Measurements from ENCODE around the gene NUP205.

The NUP205 gene

GRCh38 chr7:135541029-135541428, 16.7 kb upstream of the NUP205 start:
- DNase-seq, result no peak

GRCh38 chr7:135550196-135550595, 7.5 kb upstream of the NUP205 start:
- no peak for DNase-seq

- no peak for DNase-seq
Measured at GRCh38 chr7:135552148-135552547, 5.6 kb upstream of the NUP205 start.

- no peak for DNase-seq
Measured at GRCh38 chr7:135553346-135553745, 4.4 kb upstream of the NUP205 start.

- peak in 53 of 58 donors; percentile 3 to 66 (median 31) for DNase-seq
Measured at GRCh38 chr7:135558337-135558767, 635 bp downstream of the NUP205 start.

- no peak for DNase-seq
Measured at GRCh38 chr7:135558881-135559280, 1.2 kb downstream of the NUP205 start.

GRCh38 chr7:135560631-135561030, 2.9 kb downstream of the NUP205 start:
- no peak for DNase-seq

GRCh38 chr7:135562720-135563119, 5.0 kb downstream of the NUP205 start:
- DNase-seq, result no peak

GRCh38 chr7:135571834-135572233, 14.1 kb downstream of the NUP205 start:
- no peak for DNase-seq

GRCh38 chr7:135573541-135573940, 15.8 kb downstream of the NUP205 start:
- no peak for DNase-seq

- no peak for DNase-seq
Measured at GRCh38 chr7:135575296-135575695, 17.6 kb downstream of the NUP205 start.

- DNase-seq, result no peak
Measured at GRCh38 chr7:135578569-135578968, 20.9 kb downstream of the NUP205 start.

- no peak for DNase-seq
Measured at GRCh38 chr7:135584362-135585353, 26.9 kb downstream of the NUP205 start.

GRCh38 chr7:135597181-135597925, 39.6 kb downstream of the NUP205 start:
- DNase-seq, result no peak

GRCh38 chr7:135597926-135598305, 40.2 kb downstream of the NUP205 start:
- DNase-seq, result peak in 41 of 58 donors; percentile 2 to 68 (median 18)

- no peak for DNase-seq
Measured at GRCh38 chr7:135599471-135599870, 41.8 kb downstream of the NUP205 start.

- DNase-seq, result no peak
Measured at GRCh38 chr7:135600226-135600625, 42.5 kb downstream of the NUP205 start.

GRCh38 chr7:135601182-135601581, 43.5 kb downstream of the NUP205 start:
- peak in 1 of 58 donors; percentile 1 for DNase-seq

GRCh38 chr7:135602304-135602703, 44.6 kb downstream of the NUP205 start:
- DNase-seq, result peak in 8 of 58 donors; percentile 0 to 54 (median 6)

GRCh38 chr7:135616136-135616535, 58.4 kb downstream of the NUP205 start:
- DNase-seq, result no peak

GRCh38 chr7:135617781-135618180, 60.1 kb downstream of the NUP205 start:
- no peak for DNase-seq

- no peak for DNase-seq
Measured at GRCh38 chr7:135618510-135618909, 60.8 kb downstream of the NUP205 start.
